GM19193 (cell line): Measurements from ENCODE around the gene N4BP2L2.

Experiments used
- POLR2A ChIP-seq: IDR thresholded peaks from 4 replicates; pipeline ENCODE4 v1.6.1; 2011; ENCODE audit not compliant: insufficient read depth, insufficient read length; ENCODE audit errors: extremely low read depth

N4BP2L2 gene

GRCh38 chr13:32425158-32425557, 113.4 kb downstream of the N4BP2L2 start:
- no peak for TF ChIP-seq POLR2A

GRCh38 chr13:32423592-32423991, 115.0 kb downstream of the N4BP2L2 start:
- no peak for TF ChIP-seq POLR2A

- no peak for TF ChIP-seq POLR2A
Observed at GRCh38 chr13:32419862-32420261, 118.7 kb downstream of the N4BP2L2 start.

- TF ChIP-seq POLR2A = no peak
Observed at GRCh38 chr13:32417995-32418394, 120.6 kb downstream of the N4BP2L2 start.

GRCh38 chr13:32415019-32415418, 123.6 kb downstream of the N4BP2L2 start:
- TF ChIP-seq POLR2A = no peak

- no peak for TF ChIP-seq POLR2A
Observed at GRCh38 chr13:32414580-32414979, 124.0 kb downstream of the N4BP2L2 start.

- TF ChIP-seq POLR2A = no peak
Observed at GRCh38 chr13:32413284-32413683, 125.3 kb downstream of the N4BP2L2 start.

GRCh38 chr13:32409561-32410421, 128.8 kb downstream of the N4BP2L2 start:
- TF ChIP-seq POLR2A = no peak

- TF ChIP-seq POLR2A = no peak
Observed at GRCh38 chr13:32409001-32409313, 129.6 kb downstream of the N4BP2L2 start.

GRCh38 chr13:32408296-32409000, 130.1 kb downstream of the N4BP2L2 start:
- no peak for TF ChIP-seq POLR2A

- no peak for TF ChIP-seq POLR2A
Observed at GRCh38 chr13:32407854-32408253, 130.7 kb downstream of the N4BP2L2 start.

- no peak for TF ChIP-seq POLR2A
Observed at GRCh38 chr13:32403108-32403507, 135.5 kb downstream of the N4BP2L2 start.

GRCh38 chr13:32391101-32391619, 147.4 kb downstream of the N4BP2L2 start:
- no peak for TF ChIP-seq POLR2A

GRCh38 chr13:32390484-32390883, 148.1 kb downstream of the N4BP2L2 start:
- TF ChIP-seq POLR2A = no peak

- TF ChIP-seq POLR2A = no peak
Observed at GRCh38 chr13:32390048-32390447, 148.5 kb downstream of the N4BP2L2 start.

GRCh38 chr13:32385410-32385809, 153.2 kb downstream of the N4BP2L2 start:
- no peak for TF ChIP-seq POLR2A

GRCh38 chr13:32384702-32385101, 153.9 kb downstream of the N4BP2L2 start:
- no peak for TF ChIP-seq POLR2A
